ENCODE results near the gene SH3BP4. TPM values are rescaled to one million over a fixed set of nuclear protein-coding genes. Genes with fewer than 3 reads are reported as not detected.

The SH3BP4 gene
- total RNA-seq, 1 experiment from 2014 or later, result 93.8 TPM

- no peaks in the 10 kb centered on the region for H4K20me1 ChIP-seq (ENCODE audit: control insufficient read depth, insufficient read depth, insufficient read length)
- H2BK120ac ChIP-seq (ENCODE audit: low read depth, low read length, poor library complexity, severe bottlenecking), result no peak overlapping the region
- no peak overlapping the region for H3K23ac ChIP-seq (ENCODE audit: insufficient read length, low read depth, low read length)
- no peak overlapping the region for H2AK5ac ChIP-seq (ENCODE audit: insufficient read length, low read length)
- H2BK12ac ChIP-seq (ENCODE audit: insufficient read length, low read depth, low read length), result no peak overlapping the region
- WGBS (ENCODE audit: extremely low coverage, insufficient read length, low lambda C conversion rate), result no CpG with 5 or more reads among the region's 6 CpGs
- H3K27me3 Mint-ChIP-seq (ENCODE audit: low read depth), result peaks cover 14% of the 10 kb centered on the region; the same call in 1 of the 2 replicates
- H3K27ac Mint-ChIP-seq, result no peak overlapping the region
- H3K4me2 ChIP-seq (ENCODE audit: insufficient read depth, insufficient read length, low read length), result no peak overlapping the region
- H2BK15ac ChIP-seq (ENCODE audit: low read depth, low read length), result no peak overlapping the region
- no peak overlapping the region for H4K91ac ChIP-seq (ENCODE audit: insufficient read length, low read depth, low read length)
- no peak overlapping the region for H2BK20ac ChIP-seq (ENCODE audit: low read depth, low read length, poor library complexity, severe bottlenecking)
- no peak overlapping the region for H3K18ac ChIP-seq (ENCODE audit: insufficient read length, low read depth, low read length)
- no peak overlapping the region for H3K9ac ChIP-seq (ENCODE audit: extremely low read depth, insufficient read length, low read length)
- H3K27ac ChIP-seq (ENCODE audit: insufficient read length, low read depth, low read length), result no peak overlapping the region
- H3K9me3 ChIP-seq (ENCODE audit: control insufficient read depth, low read depth, low read length), result no peaks in the 10 kb centered on the region
- no peaks in the 10 kb centered on the region for H3K4me1 ChIP-seq (ENCODE audit: insufficient read depth, low read length)
- no peaks in the 10 kb centered on the region for H3K36me3 Mint-ChIP-seq (ENCODE audit: insufficient read depth in 1 of 3, low read depth in 3 of 3)
- no peak overlapping the region for H3K4me3 Mint-ChIP-seq
- no peak overlapping the region for H3K56ac ChIP-seq (ENCODE audit: insufficient read length, low read depth, low read length)
- H3T11ph ChIP-seq (ENCODE audit: low read length), result no peak overlapping the region
- no peaks in the 10 kb centered on the region for H3K27me3 ChIP-seq (ENCODE audit: insufficient read depth, low read length)
- no peaks in the 10 kb centered on the region for H3K23me2 ChIP-seq (ENCODE audit: insufficient read length, low read depth, low read length, poor library complexity, severe bottlenecking)
- H3K79me2 ChIP-seq (ENCODE audit: insufficient read depth, low read length), result no peaks in the 10 kb centered on the region
- no peak overlapping the region for H3K4ac ChIP-seq (ENCODE audit: low read depth, low read length)
- H3K9me3 Mint-ChIP-seq, result peaks cover 0 to 4% of the 10 kb centered on the region in 2 experiments; a peak in 1 of 5 replicates
- no peak for TF ChIP-seq CTCF (conservative IDR thresholded peaks at IDR 0.05)
- H3K4me1 Mint-ChIP-seq, result peaks cover 20 to 22% of the 10 kb centered on the region in 2 experiments
- H3K79me1 ChIP-seq (ENCODE audit: insufficient read depth, low read depth, low read length, poor library complexity, severe bottlenecking), result no peaks in the 10 kb centered on the region
- no peak overlapping the region for H2AFZ ChIP-seq (ENCODE audit: low read length)
- no peak overlapping the region for H3K14ac ChIP-seq (ENCODE audit: insufficient read depth, low read length)
- no peak overlapping the region for H4K5ac ChIP-seq (ENCODE audit: insufficient read length, low read depth, low read length)
- DNase-seq, result no peak
- no peak overlapping the region for H4K8ac ChIP-seq (replicated peaks; ENCODE audit: insufficient read length, low read depth, low read length)
- no peak overlapping the region for H2BK5ac ChIP-seq (ENCODE audit: insufficient read length, low read length)
Observed at GRCh38 chr2:234917211-234917975, 34.4 kb upstream of the SH3BP4 start.
